ENCODE data around the gene P4HTM. TPM values are rescaled to one million over a fixed set of nuclear protein-coding genes. Genes with fewer than 3 reads are reported as not detected.

P4HTM gene
- total and polyA plus RNA-seq, 2 of the 8 experiments (the other 6 are each of a cell fraction or from before 2014, with no cell fraction given) = 19.1 to 25.4 TPM

- TF ChIP-seq SIRT6 (IDR thresholded peaks at IDR 0.05; ENCODE audit: low read length) (no peak), ZNF274 (IDR thresholded peaks at IDR 0.05; ENCODE audit: borderline replicate concordance, extremely low read depth, low read length) (no peak), ATF3 (IDR thresholded peaks at IDR 0.05; ENCODE audit: insufficient read depth, low read depth, low read length) (no peak), RNF2 (IDR thresholded peaks at IDR 0.05; ENCODE audit: borderline replicate concordance, low read depth, low read length, missing control alignments, poor library complexity, severe bottlenecking) (no peak)
Observed at GRCh38 chr3:48945432-48945831, 44.6 kb upstream of the P4HTM start (continued).

Measured in H1 (cell line).